ENCODE measurements around the gene INPPL1.

INPPL1 gene

GRCh38 chr11:72287293-72287692, 62.7 kb downstream of the INPPL1 start:
- DNase-seq (ENCODE audit: low read depth in 2 of 2), result no peak

Data from stimulated activated CD8-positive, alpha-beta memory T cell treated with anti-CD3 and anti-CD28 coated beads, Interleukin-15, amount 100 ng/mL, for 48 hours (primary cell).